Activated naive CD4-positive, alpha-beta T cell treated with anti-CD3 and anti-CD28 coated beads, Interleukin-2, amount 50 U/mL, for 16 hours (primary cell): Measurements from ENCODE around the gene TPCN2.

Source experiments
- DNase-seq: peaks from one replicate; pipeline ENCODE4 v3.0.0-alpha.2; 2020

The TPCN2 gene

GRCh38 chr11:69010964-69011623 lies 37.6 kb upstream of the TPCN2 start:
- peak; percentile 34 for DNase-seq

DNA sequence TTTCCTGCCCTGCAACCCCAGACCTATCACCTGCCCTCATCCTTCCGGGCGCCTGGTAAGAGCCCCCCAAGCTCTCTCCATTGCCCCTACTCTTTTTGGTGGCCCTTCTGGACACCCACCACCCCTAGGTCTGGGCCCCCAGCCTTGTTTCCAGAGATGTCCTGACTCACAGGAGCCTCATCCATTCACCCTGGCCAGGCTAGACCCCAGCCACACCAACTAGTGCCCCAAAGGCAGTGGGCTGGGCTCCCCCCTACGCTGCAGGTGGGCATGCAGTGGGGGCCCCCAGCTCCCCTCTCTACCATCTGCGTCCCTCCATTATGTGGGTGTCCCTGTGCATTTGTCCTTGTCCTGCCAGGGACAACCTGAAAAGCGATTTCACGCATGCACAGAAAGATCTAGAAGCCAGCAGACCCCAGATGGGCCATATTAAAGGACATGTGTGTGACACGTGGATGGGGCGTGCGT lies 37.1 kb upstream of the TPCN2 start:
- no peak for DNase-seq

- no peak for DNase-seq
Measured at GRCh38 chr11:69012092-69013008, 36.4 kb upstream of the TPCN2 start.

- no peak for DNase-seq
Measured at GRCh38 chr11:69013009-69013951, 35.5 kb upstream of the TPCN2 start, which contains the start of gene MRGPRF. TSS of gene MRGPRF (minus strand) at chr11:69013246. CDS start at chr11:69009901, 3,345 bp downstream.

DNA sequence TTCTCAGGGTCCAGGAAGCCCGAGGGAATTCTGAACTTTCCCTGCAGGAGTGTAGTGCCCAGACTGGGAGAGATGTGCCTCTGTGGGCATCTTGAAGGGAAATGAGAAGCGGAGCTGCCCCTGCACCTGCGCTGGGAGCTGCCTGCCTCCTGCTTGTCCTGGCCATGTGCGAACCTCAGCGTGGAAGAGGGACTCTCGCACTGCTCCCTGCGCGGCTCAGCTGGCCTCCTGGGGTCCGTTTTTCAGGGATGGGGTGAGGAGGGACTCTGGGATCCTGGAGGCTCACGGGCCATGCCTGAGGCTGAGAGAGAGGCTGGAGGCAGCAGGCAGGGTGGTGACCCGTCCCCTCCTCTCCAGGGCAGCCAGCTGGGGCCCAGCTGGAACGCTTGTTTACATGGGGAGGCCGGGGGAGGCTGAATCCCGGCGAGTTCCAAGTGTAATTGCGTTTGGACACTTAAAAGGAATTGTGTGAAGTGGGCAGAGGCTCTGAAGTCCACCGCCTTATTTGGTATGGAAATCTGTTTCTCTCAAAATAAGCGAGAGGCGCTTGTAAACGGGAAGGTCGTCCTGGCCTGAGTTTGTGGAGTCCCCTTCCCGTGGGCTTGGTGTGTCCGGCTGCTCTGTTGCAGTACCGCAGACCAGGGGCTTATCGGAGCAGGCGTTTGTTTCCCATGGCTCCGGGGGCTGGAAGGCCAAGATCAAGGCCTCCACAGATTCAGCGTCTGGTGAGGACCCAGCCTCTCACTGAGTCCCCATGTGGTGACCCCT lies 34.5 kb upstream of the TPCN2 start:
- no peak for DNase-seq

DNA sequence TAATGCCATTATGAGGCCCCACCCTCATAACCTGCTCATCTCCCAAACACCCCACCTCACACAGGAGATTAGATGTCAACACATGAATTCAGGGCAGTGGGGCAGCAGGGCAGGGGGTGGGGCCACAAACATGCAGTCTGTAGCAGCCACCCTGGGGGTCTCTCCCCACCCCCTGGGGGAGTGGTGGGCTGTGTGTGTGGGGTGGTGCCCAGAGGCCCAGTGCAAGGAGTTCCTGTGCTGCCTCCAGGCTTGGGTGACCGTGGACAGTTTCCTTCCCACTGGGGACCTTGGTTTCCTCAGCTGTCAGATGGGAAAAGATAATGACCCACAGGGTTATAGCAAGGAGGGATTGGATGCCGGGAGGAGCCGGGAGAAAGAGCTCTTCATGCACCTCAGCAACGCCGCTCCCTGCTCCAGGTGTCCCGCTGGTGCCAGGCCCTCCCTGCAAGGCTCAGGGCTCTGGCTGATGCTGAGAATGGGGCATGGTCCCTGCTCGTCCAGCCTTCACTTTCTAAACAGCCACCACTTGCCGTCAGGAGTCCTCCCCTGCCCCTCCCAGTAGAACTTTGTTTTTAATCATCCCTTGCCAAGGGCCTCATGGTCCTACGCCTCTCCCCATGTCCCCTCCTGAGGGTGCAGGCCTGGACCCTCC lies 33.7 kb upstream of the TPCN2 start:
- no peak for DNase-seq

DNA sequence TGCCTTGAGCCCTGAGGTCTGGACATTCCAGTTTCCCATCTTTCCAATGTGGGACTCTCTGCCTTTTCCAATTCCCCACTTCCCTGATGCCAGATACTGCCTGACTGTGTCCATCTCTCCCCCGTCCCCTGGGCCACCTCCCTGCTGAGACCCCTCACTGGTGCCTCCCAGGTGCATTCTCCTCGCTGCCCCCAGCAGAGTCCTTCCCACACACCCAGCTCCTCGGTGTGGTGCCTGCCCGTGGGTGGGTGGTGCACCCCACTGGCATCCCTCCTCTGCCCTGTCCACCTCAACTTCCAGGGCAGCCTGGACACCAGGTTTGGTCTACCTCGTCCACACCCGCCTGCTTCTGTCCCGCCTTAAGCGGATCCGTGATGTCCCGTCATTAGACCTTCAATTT lies 30.8 kb upstream of the TPCN2 start:
- no peak for DNase-seq

- no peak for DNase-seq
Measured at GRCh38 chr11:69018924-69019323, 29.8 kb upstream of the TPCN2 start.

GRCh38 chr11:69022260-69022659 lies 26.5 kb upstream of the TPCN2 start:
- no peak for DNase-seq

DNA sequence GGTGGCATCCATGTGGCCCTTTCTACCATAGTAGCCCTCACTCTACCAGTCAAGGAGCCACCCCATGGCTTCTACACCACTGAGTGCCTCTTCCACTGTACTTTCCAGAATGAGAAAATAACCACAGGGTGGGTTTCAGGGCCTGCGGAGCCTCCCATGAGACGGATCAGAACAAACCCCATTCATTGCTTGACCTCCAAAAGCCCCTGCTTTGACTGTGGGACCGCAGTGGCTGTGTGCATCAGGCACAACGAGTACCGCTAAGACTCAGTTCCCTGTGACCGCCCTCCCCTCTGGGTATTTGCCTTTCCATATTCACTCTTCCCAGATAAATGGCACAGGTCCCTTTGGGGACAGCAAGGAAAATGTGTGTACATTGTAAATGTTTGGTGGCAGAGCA lies 24.2 kb upstream of the TPCN2 start:
- no peak for DNase-seq

GRCh38 chr11:69027704-69028372 lies 20.9 kb upstream of the TPCN2 start:
- DNase-seq, result no peak

GRCh38 chr11:69030301-69030700 lies 18.4 kb upstream of the TPCN2 start:
- DNase-seq, result no peak

DNA sequence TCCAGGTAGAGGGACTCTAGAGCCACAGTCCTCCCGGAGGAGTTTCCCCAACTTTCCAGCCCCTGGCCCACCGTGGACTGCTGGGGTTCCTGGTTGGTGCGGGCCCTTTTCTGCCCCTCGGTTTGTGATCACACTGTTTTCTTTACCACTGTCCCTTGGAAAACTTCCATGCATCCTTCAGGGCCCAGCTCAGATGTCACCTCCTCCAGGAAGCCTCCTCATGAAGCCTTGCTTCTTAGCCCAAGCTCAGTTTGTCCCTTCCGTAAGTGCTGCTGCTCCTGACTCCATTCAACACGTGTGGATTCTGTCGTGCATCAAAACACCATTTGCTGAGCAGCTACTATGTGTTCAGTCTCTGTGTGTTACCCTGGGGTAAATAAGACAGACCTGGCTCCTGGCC lies 15.9 kb upstream of the TPCN2 start:
- DNase-seq, result no peak

DNA sequence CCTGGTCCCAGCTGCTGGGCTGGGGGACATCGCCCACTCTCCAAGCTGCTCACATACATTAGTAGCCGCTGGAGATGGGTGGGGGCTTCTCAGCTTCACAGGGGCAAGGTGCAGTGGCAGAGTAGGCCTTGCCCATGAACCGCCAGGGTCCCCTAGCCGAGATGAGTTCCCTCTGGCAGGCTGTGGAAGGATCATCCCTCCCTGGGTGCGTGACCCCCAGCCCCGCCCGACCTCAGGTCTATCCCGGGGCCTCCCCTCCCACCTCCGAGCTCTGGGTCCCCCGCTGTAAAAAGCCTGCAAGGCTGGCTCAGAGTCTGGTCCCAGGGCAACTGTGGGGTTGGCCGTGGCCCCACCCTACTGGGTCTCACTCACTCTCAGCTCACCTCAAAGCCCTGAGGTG lies 15.3 kb upstream of the TPCN2 start:
- DNase-seq, result no peak

- DNase-seq, result no peak
Measured at GRCh38 chr11:69034123-69034867, 14.4 kb upstream of the TPCN2 start.

GRCh38 chr11:69035150-69035945 lies 13.4 kb upstream of the TPCN2 start:
- no peak for DNase-seq

DNA sequence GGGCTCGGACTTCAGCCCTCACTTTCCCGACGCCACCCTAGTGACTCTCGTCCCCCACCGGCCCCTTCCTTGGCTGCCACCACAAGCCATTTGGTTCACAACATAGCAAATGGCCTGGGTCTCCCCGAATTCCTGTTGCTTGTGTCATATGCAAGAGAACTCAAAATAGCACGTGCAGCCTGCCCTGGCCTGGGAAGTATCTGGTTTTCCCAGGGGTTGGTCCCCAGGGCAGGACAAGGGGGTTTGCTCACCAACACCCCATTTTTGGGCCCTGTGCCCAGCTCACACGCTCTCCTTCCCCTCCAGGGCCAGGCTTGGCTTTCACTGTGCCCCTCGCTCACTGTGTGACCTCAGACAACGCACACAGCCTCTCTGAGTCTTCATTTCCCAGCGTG lies 12.8 kb upstream of the TPCN2 start:
- DNase-seq, result no peak

DNA sequence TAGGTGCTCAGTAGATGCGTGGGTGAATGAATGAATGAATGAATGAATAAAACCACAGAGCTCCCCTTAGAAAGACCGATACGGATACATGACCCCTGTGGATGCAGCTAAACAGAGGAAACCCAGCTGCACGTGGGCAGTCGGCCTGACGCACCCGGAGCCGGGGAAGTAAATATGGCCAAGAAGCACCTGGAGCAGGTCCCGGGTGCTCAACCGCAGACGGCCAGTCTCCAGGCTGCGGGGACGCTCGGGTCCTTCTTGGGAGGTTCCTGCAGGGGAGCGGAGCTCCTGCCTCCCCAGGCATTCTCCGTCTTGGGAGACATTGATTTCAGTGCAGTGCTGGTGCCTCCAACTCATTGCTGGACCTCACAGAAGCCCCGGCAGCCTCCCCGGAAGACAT lies 11.7 kb upstream of the TPCN2 start:
- DNase-seq, result no peak

- no peak for DNase-seq
Measured at GRCh38 chr11:69037544-69037943, 11.2 kb upstream of the TPCN2 start.
